HepG2 (cell line): Measurements from ENCODE around the gene BCAN. TPM values are rescaled to one million over a fixed set of nuclear protein-coding genes. Genes with fewer than 3 reads are reported as not detected.

ENCODE experiments used
- ATAC-seq: fragments of 200-7000 bp; cut with Tn5 transposase; 3 replicates; pipeline ENCODE4 v1.9.1; 2020; ENCODE audit warnings: mild to moderate bottlenecking, moderate library complexity
- BruUV-seq: library from RNA; stranded (reverse); fragments of 400-500 nt; replicated peaks from 2 replicates; lab custom pipeline; 2021; lab: Mats Ljungman, UMichigan
- CTCF ChIA-PET: fragments of 300-600 bp; formaldehyde crosslinking; extraction: SDS; loops from one replicate; lab custom pipeline; 2021; ENCODE audit warnings: low total read pairs, inconsistent platforms, low intra/inter-chr PET ratio; lab: Yijun Ruan, JAX
- POLR2A ChIA-PET: fragments of 350-600 bp; sonication (Branson Sonifier 250); formaldehyde crosslinking; loops from one replicate; lab custom pipeline; 2020; ENCODE audit warnings: antibody characterized with exemption, inconsistent platforms; lab: Yijun Ruan, JAX
- DNase-seq: peaks from one replicate; pipeline ENCODE4 v3.0.0-alpha.2; 2015; ENCODE audit warnings: low spot score
- FAIRE-seq: peaks from 3 replicates; lab custom pipeline; 2011; peaks lifted over from hg19 to GRCh38; lab: Jason Lieb, UNC
- H2AFZ ChIP-seq: one replicate; pipeline ENCODE4 v1.6.1; 2011; ENCODE audit warnings: low read length, inconsistent platforms
- H3K27ac ChIP-seq: fragments of 300-600 bp; 3 replicates; pipeline ENCODE4 v1.8.0; 2011; ENCODE audit warnings: mixed run types, mild to moderate bottlenecking, mixed read lengths, low read length, inconsistent platforms; ENCODE audit not compliant: insufficient read depth; ENCODE audit errors: extremely low read length
- H3K27me3 ChIP-seq, 2 experiments: fragments of 200-600 bp in 1 of 2; 2 replicates in 1 of 2; 3 replicates in 1 of 2; pipeline versions ENCODE4 v1.6.0 to v1.8.0; 2011; ENCODE audit warnings: low read length in 2 of 2, mild to moderate bottlenecking in 2 of 2, moderate library complexity in 2 of 2, inconsistent platforms in 1 of 2; ENCODE audit not compliant: insufficient read depth in 2 of 2, control insufficient read depth in 1 of 2
- H3K36me3 ChIP-seq, 2 experiments: fragments of 200-600 bp in 1 of 2; replicated peaks in 1 of 2; 2 replicates in 1 of 2; 3 replicates in 1 of 2; pipeline versions ENCODE4 v1.5.1 to v1.8.0; 2011; ENCODE audit warnings: low read length in 2 of 2, inconsistent platforms in 1 of 2; ENCODE audit not compliant: insufficient read depth in 2 of 2, control insufficient read depth in 1 of 2
- H3K4me1 ChIP-seq: 2 replicates; pipeline ENCODE4 v1.5.1; 2012; ENCODE audit warnings: low read length, inconsistent platforms; ENCODE audit not compliant: insufficient read depth
- H3K4me2 ChIP-seq: 2 replicates; pipeline ENCODE4 v1.6.0; 2011; ENCODE audit warnings: low read depth, low read length, inconsistent platforms
- H3K4me3 ChIP-seq, 3 experiments: fragments of 200-600 bp in 1 of 3; sonication (generic), shearing (Covaris generic) in 1 of 3; replicated peaks in 1 of 3; 2 replicates each; pipeline ENCODE4 v1.5.1; 2011 to 2016; ENCODE audit warnings: low read length in 3 of 3, inconsistent platforms in 2 of 3, low read depth in 2 of 3, mild to moderate bottlenecking in 2 of 3, control low read depth in 1 of 3, mixed read lengths in 1 of 3; ENCODE audit not compliant: insufficient read depth in 1 of 3
- H3K79me2 ChIP-seq: one replicate; pipeline ENCODE4 v1.6.1; 2011; ENCODE audit warnings: low read length, inconsistent platforms; ENCODE audit not compliant: insufficient read depth
- H3K9ac ChIP-seq: 2 replicates; pipeline ENCODE4 v1.6.0; 2011; ENCODE audit warnings: mild to moderate bottlenecking, low read depth, low read length, inconsistent platforms; ENCODE audit not compliant: insufficient read depth
- H3K9me3 ChIP-seq: 2 replicates; pipeline ENCODE4 v1.5.1; 2012; ENCODE audit warnings: mild to moderate bottlenecking, low read length
- H4K20me1 ChIP-seq: 2 replicates; pipeline ENCODE4 v1.6.0; 2011; ENCODE audit warnings: inconsistent platforms, mild to moderate bottlenecking, low read length, moderate library complexity; ENCODE audit not compliant: insufficient read depth
- ARID5B ChIP-seq: IDR thresholded peaks from 2 replicates; pipeline ENCODE4 v1.4.0; 2020; ENCODE audit warnings: mild to moderate bottlenecking, missing genetic modification reagents
- HNRNPLL ChIP-seq: fragments of 200-400 bp; formaldehyde crosslinking; IDR thresholded peaks from 2 replicates; pipeline ENCODE4 v1.6.1; 2017; ENCODE audit warnings: mild to moderate bottlenecking, low read depth, low read length; ENCODE audit not compliant: poor library complexity, severe bottlenecking
- MAZ ChIP-seq, 2 experiments: sonication (generic) in 1 of 2; formaldehyde crosslinking in 1 of 2; IDR thresholded peaks; 2 replicates each; pipeline versions ENCODE4 v1.5.0 to v1.6.1; 2012 to 2020; ENCODE audit warnings: low read depth in 2 of 2, mild to moderate bottlenecking in 2 of 2, borderline replicate concordance in 1 of 2, improper control_type of control experiment in 1 of 2, low read length in 1 of 2, missing genetic modification reagents in 1 of 2, moderate library complexity in 1 of 2
- ZNF20 ChIP-seq: sonication (generic); formaldehyde crosslinking; IDR thresholded peaks from 2 replicates; pipeline ENCODE4 v1.4.0; 2020; ENCODE audit warnings: mild to moderate bottlenecking, moderate library complexity, missing genetic modification reagents
- ZNF687 ChIP-seq: sonication (generic); formaldehyde crosslinking; IDR thresholded peaks from 2 replicates; pipeline ENCODE4 v1.5.1; 2020; ENCODE audit warnings: mild to moderate bottlenecking, missing genetic modification reagents, moderate library complexity
- WGBS: methylation state at CpG from one replicate; pipeline ENCODE4 v1.1.6; 2017; ENCODE audit warnings: low lambda C conversion rate; 5-methylcytosine and 5-hydroxymethylcytosine counted together
- in situ Hi-C: cut with HindIII; loops from 2 replicates; pipeline ENCODE4 v1.10.0; 2017; ENCODE audit warnings: low pct_unique_long_range_greater_than_20kb; ENCODE audit not compliant: extremely low pct_ligation_motif_present
- intact Hi-C: fragments of 100-400 bp; cut with micrococcal nuclease; formaldehyde crosslinking; loops from one replicate; pipeline ENCODE4 v1.10.0; 2022; ENCODE audit not compliant: unreplicated experiment
- polyA plus RNA-seq, 8 experiments: library from polyadenylated mRNA; depleted of rRNA in 3 of 8; stranded (reverse) in 7 of 8; unstranded in 1 of 8; fragments of >200 nt; fragmentation: Illumina TruSeq in 4 of 8; extraction: Trizol in 4 of 8; gene quantifications; 2 replicates each; pipeline versions ENCODE4 v1.2.1 to v1.2.3, GENCODE V29; 2011 to 2016; ENCODE audit warnings: low read depth in 4 of 8, missing spikeins in 1 of 8, mixed read lengths in 1 of 8; ENCODE audit not compliant: insufficient read depth in 1 of 8
- total RNA-seq, 5 experiments: library from RNA; depleted of rRNA; stranded (reverse); fragments of >200 nt; fragmentation: Illumina TruSeq; extraction: Trizol; gene quantifications; 2 replicates each; pipeline ENCODE4 v1.2.3, GENCODE V29; 2016; ENCODE audit warnings: low read depth in 1 of 5

The BCAN gene
- total and polyA plus RNA-seq, 2 of the 13 experiments (the other 11 are each of a cell fraction or from before 2014, with no cell fraction given) = not detected

GRCh38 chr1:156705321-156705917, 63.5 kb downstream of the BCAN start, which contains the start of gene CRABP2:
CRABP2 (minus strand) TSS chr1:156705583; CDS start chr1:156705446, 137 bp downstream.
- Histone ChIP-seq H4K20me1 (no peaks in the 10 kb centered on the region), H3K4me1 (peaks cover 25% of the 10 kb centered on the region), H3K36me3 (no peaks in the 10 kb centered on the region), H3K9me3 (no peaks in the 10 kb centered on the region), H3K27me3 (peaks cover 11 to 81% of the 10 kb centered on the region in 2 experiments), H3K27ac (no peak within 1 kb of the TSS), H3K4me2 (peak within 1 kb of the TSS; percentile 91), H3K9ac (no peak within 1 kb of the TSS; the same call in 1 of the 2 replicates), H3K4me3 (peak within 1 kb of the TSS; percentile 41 to 66 (median 52)), H3K79me2 (no peaks in the 10 kb centered on the region), H2AFZ (no peak within 1 kb of the TSS)
- TF ChIP-seq MAZ (IDR thresholded peaks at IDR 0.05; ENCODE audit: borderline replicate concordance, low read depth, low read length) (no peak), MAZ (CRISPR knock-in tag; IDR thresholded peaks at IDR 0.05; ENCODE audit: low read depth) (0 out of 2 replicates have a peak, but pooled peaks have one; percentile 10), HNRNPLL (peak; percentile 24), ZNF687 (CRISPR knock-in tag) (0 out of 2 replicates have a peak, but pooled peaks have one; percentile 10), ARID5B (CRISPR knock-in tag) (0 out of 2 replicates have a peak, but pooled peaks have one; percentile 3), ZNF20 (CRISPR knock-in tag) (no peak)
- CTCF ChIA-PET = interaction anchor here (2.0 to 3.0 kb wide), 2 partner anchors 16 to 20 kb away, joined by 6 to 30 read pairs; no protein-coding TSS in a partner anchor
- BruUV-seq = no TSS peak
- ATAC-seq (peak; percentile 14), FAIRE-seq (no peak), DNase-seq (no peak)
- in situ Hi-C loops = no loop called here
- 4% methylated on average over 16 of the region's 42 CpGs for WGBS
- POLR2A ChIA-PET = interaction anchor here (1.2 to 3.2 kb wide), 5 partner anchors 16 to 44 kb away, joined by 3 to 20 read pairs (median 4); partner anchors contain the start of genes ISG20L2 and METTL25B
- intact Hi-C loops = no loop called here
